Heart left ventricle (tissue), 13 donors: Measurements from ENCODE around the gene CASQ1.

Source experiments
- POLR2A ChIP-seq, 2 donors: fragments of 450-650 bp; IDR thresholded peaks; one replicate each; pipeline ENCODE4 v1.6.1; 2017; ENCODE audit warnings: antibody characterized with exemption in 2 of 2, mild to moderate bottlenecking in 2 of 2, moderate library complexity in 2 of 2
- TF ChIP-seq, protein P1 (sequence below), 12 donors: fragments of 200-600 bp; sonication (generic) in 4 of 12; IDR thresholded peaks; one replicate each; pipeline versions ENCODE4 v1.5.0 to v1.8.0; 2018 to 2022; ENCODE audit warnings: antibody characterized with exemption in 12 of 12, mild to moderate bottlenecking in 5 of 12
- donor health status: ischemic (EF 13 %, LVEDD 7.1; RV severe dilation, severe dysfunction).
- donor health status: DM: no; HTN: yes; CAD: no.
- donor health status: DM: no; HTN: no; CAD: no.
- donor health status: ischemic (EF 25% LVEDD 6.9; RV normal size, moderate dysfunction).
- donor health status: ischemic (EF 25% LVEDD 5.7; RV mildly dilated, moderate dysfunction).
- donor health status: ischemic (EF 35%, LVEDD 5.7; RV mildly dilated, moderate dysfunction).
- donor health status: nonischemic (EF 11% LVEDD 7.7; RV severe dilation, severe dysfunction).
- donor health status: DM: yes; HTN: yes; CAD: no.
- donor health status: PGD.
- donor health status: ischemic (EF 29% LVEDD 5.4; RV normal size, mild dysfunction).
- donor health status: nonischemic (EF 23%, LVEDD 6.1; RV moderate dilation, normal function).

- TF ChIP-seq, protein P1, sequence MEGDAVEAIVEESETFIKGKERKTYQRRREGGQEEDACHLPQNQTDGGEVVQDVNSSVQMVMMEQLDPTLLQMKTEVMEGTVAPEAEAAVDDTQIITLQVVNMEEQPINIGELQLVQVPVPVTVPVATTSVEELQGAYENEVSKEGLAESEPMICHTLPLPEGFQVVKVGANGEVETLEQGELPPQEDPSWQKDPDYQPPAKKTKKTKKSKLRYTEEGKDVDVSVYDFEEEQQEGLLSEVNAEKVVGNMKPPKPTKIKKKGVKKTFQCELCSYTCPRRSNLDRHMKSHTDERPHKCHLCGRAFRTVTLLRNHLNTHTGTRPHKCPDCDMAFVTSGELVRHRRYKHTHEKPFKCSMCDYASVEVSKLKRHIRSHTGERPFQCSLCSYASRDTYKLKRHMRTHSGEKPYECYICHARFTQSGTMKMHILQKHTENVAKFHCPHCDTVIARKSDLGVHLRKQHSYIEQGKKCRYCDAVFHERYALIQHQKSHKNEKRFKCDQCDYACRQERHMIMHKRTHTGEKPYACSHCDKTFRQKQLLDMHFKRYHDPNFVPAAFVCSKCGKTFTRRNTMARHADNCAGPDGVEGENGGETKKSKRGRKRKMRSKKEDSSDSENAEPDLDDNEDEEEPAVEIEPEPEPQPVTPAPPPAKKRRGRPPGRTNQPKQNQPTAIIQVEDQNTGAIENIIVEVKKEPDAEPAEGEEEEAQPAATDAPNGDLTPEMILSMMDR (IDR thresholded peaks at IDR 0.05), result no peak
- no peak for TF ChIP-seq POLR2A (IDR thresholded peaks at IDR 0.05)
Observed at GRCh38 chr1:160186729-160187128, 3.6 kb upstream of the CASQ1 start.
